Fibroblast of the aortic adventitia (primary cell): ENCODE data around the gene CGB3. TPM values are rescaled to one million over a fixed set of nuclear protein-coding genes. Genes with fewer than 3 reads are reported as not detected.
"Not testable (repeated sequence)": the region's sequence is repeated elsewhere in the genome, so short reads cannot be mapped to it uniquely, and the experiment has no call there.

Experiments
- DNase-seq: peaks from one replicate; pipeline ENCODE4 v3.0.0-alpha.2; 2010; ENCODE audit warnings: low read depth
- H3K4me3 ChIP-seq: 2 replicates; pipeline ENCODE4 v1.5.1; 2011; ENCODE audit warnings: low read depth, mild to moderate bottlenecking, control low read depth, low read length, moderate library complexity
- total RNA-seq: library from RNA; depleted of rRNA; stranded (reverse); fragments of >200 nt; gene quantifications from 2 replicates; pipeline ENCODE4 v1.2.3, GENCODE V29; 2012; ENCODE audit warnings: low replicate concordance
- TF ChIP-seq, protein P1 (sequence below): IDR thresholded peaks from 2 replicates; pipeline ENCODE4 v1.5.1; 2011; ENCODE audit warnings: mild to moderate bottlenecking, low read length, control low read depth, inconsistent platforms; ENCODE audit not compliant: insufficient read depth

CGB3 gene
- total RNA-seq, 1 donor: not detected

DNA sequence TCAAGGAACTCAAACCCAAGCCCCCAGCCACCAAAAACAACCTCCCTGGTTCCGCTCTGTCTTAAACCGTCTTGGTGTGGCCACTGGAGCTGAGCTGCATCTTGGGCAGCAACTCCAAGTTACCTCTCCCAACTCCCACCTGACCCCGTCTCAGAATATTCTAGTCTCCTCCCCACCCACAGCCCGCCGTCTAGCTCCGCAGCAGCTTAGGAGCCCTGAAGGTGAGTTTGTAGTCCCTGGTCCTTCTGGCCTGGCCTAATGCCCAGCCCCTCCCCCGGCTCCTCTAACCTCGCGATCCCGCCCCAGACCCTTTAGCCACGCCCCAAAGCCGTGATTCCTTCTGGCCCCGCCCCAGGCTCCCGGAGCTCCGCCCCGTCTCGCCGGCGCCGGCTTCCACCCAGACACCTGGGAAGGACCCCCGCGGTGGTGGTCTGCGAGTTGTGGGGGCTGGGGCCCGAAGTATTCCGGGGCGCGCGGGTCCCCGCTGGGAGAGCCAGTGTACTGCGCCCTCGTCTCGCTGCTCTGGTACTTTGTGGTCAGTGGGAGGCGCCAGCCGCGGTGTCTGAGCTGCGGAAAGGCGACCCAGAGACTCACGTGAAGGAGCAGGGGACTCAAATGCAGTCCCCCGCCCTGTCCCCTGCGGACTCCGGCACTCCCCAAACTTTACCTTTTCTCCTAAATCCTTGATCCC lies 4.7 kb downstream of the CGB3 start:
- H3K4me3 ChIP-seq: peak overlapping the region; percentile 9
- no peak for DNase-seq
- TF ChIP-seq, protein P1, sequence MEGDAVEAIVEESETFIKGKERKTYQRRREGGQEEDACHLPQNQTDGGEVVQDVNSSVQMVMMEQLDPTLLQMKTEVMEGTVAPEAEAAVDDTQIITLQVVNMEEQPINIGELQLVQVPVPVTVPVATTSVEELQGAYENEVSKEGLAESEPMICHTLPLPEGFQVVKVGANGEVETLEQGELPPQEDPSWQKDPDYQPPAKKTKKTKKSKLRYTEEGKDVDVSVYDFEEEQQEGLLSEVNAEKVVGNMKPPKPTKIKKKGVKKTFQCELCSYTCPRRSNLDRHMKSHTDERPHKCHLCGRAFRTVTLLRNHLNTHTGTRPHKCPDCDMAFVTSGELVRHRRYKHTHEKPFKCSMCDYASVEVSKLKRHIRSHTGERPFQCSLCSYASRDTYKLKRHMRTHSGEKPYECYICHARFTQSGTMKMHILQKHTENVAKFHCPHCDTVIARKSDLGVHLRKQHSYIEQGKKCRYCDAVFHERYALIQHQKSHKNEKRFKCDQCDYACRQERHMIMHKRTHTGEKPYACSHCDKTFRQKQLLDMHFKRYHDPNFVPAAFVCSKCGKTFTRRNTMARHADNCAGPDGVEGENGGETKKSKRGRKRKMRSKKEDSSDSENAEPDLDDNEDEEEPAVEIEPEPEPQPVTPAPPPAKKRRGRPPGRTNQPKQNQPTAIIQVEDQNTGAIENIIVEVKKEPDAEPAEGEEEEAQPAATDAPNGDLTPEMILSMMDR: peak; percentile 7

DNA sequence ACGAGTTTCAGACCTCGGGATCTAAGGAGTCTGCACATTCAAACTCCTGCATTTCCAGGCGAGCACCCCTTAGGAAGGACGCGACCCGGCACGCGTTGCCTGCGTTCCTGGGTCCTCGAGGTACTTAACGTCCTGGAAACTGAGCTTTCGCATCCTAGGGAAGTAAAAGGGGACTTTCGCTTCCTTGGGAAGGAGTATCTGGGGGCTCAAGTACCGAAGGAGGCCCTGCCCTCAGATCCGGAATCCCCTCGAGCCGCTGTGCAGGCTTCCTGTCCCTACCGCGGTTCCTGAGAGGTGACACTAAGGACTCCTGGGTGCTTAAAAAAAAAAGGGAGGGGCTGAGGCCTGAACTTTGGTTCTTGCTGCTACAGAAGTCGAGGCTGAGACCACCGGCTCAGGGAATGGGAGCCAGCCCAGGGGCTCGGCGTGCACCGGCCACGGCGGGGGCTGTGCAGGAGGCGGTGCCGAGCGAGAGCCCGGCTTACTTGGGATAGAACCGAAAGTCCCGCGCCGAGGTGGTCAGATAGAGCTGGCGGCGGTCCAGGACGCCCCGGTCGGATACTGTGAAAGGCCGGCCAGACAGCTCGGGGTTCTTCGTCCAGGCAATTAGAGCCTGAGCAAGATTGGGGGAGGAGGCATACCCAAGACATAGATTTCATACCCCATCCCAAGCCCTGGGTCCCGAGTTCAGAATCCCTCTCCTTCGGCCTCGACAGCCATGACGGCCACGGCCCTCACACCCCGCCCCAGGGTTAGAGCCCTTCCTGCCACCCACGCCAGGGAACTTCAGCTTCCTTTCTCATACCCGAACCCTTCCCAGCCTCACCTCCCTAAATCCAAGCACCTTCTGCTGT lies 5.5 kb downstream of the CGB3 start:
- DNase-seq: not testable (repeated sequence)
- peak overlapping the region; percentile 46 for H3K4me3 ChIP-seq

DNA sequence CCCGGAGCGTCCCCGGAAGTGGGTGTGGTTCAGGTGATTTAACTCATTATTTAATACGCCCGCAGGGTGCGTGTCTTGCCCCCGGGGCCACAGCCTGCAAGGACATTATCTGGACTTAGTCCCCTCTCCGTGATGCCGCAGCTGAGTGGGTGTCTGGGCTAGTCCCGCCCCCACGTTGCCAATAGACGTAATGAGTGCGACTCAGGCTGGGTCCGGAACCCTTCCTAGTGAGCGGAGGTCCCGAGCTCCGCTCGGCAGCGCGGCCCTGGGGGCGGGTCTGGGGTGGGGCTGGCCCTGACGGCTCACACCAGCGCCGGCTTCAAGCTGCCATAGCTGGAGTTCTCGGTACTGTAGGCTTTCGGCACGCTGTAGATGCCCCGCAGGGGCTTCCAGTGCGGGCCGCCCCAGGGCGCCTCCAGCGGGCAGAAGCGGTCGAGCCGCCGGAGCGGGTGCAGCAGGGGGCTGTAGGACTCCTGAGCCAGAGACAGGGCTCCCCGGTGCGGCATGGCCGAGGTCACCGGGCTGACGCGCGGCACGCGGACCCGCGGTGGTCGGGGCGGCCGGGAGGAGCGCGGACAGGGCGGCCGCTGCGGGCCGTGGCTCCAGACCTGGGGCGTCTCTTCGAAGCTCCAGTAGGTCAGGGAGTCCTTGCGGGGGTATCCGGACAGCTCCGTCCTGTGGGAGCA lies 6.3 kb downstream of the CGB3 start:
- peak; percentile 30 for DNase-seq
- H3K4me3 ChIP-seq: peak overlapping the region; percentile 46
- TF ChIP-seq, protein P1: peak; percentile 67

DNA sequence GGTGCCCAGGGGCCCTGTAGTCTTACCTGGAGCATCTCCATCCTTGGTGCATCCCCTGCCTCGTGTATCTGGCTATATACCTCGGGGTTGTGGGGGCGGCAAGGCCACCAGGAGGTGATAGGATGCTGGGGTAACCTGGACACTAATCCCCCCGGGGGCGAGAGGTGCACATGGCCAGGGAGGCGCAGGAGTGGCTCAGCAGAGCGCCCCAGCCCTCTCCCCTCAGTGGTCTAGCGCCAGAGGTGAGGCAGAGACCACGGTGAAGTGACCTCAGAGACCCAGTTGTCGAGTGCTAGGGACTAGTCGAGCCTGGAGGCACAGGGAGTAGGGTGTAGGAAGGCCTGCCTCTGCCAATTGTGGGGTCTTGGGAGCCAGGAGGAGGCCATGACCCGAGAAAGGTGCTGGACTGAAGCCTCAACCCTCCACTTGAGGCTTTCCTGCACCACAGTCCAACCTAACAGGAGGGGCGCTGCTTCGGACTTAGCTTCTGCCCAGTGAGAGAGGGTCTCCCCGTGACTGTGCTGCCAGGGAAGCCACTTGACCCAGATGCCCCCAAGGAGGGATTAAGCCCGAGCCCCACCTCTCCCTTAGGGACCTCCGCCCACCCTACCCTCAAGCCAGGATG lies 7.0 kb downstream of the CGB3 start, which contains the start of gene LHB:
TSS of gene LHB (minus strand) at position 51 of the 625 bp plus-strand sequence. CDS start at position 41, 10 bp downstream.
- DNase-seq: no peak
- TF ChIP-seq, protein P1: no peak
- H3K4me3 ChIP-seq: peak within 1 kb of the TSS; percentile 46

DNA sequence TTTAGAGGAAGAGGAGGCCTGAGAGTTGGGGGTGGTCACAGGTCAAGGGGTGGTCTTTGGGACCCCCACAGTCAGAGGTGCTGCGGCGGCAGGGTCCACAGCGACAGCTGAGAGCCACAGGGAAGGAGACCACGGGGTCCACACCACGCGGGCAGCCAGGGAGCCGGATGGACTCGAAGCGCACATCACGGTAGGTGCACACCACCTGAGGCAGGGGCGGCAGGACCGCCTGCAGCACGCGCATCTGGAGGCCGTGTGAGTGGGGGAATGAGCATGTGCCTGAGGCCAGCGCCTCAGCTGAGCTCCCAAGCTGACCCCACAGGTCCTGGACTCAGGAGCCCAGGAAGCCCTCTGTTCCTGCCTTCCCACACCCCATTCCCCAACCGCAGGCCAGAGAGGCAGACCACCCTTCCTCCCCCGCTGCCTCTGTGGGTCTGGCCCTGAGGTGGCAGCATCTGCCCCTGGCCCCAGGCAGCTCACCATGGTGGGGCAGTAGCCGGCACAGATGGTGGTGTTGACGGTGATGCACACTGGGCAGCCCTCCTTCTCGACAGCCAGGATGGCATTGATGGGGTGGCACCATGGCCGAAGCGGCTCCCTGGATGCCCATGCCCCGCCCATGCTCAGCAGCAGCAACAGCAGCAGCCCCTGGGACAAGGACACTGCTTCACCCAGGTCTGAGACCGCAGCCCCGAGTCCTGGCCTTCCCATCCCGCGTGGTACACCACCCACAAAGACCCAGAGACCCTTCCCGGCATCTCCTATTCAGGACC lies 7.9 kb downstream of the CGB3 start:
- DNase-seq: no peak
- H3K4me3 ChIP-seq: no peak overlapping the region
- TF ChIP-seq, protein P1: no peak

DNA sequence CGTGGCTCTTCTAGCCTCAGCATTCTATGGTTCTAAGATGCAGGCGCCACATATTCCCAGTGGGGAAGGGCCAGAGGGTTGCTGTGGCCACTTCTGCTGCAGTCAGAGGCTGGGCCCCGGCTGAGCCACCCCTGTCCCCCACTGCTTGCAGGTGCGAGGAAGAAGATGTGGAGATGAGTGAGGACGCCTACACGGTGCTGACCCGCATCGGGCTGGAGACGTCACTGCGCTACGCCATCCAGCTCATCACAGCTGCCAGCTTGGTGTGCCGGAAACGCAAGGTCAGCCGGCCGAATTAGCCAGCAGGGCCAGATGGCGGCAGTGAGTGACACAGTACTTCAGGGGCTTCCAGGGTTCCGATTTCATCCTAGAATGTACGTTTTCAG lies 9.3 kb downstream of the CGB3 start:
- H3K4me3 ChIP-seq: no peak overlapping the region
- TF ChIP-seq, protein P1: no peak
- no peak for DNase-seq
